Neural cell (in vitro differentiated cells): Measurements from ENCODE around the gene MYNN.

Source experiments
- EZH2 ChIP-seq: fragments of 200-600, 300-800 bp; shearing (Covaris generic), sonication (generic); IDR thresholded peaks from 2 replicates; pipeline ENCODE4 v1.6.1; 2014; ENCODE audit warnings: antibody characterized with exemption, low read length, borderline replicate concordance, mild to moderate bottlenecking; ENCODE audit not compliant: insufficient read depth, poor library complexity, severe bottlenecking
- MXI1 ChIP-seq: fragments of 450-650 bp; conservative IDR thresholded peaks from 2 replicates; pipeline ENCODE4 v1.6.1; 2014; ENCODE audit warnings: antibody characterized with exemption, mild to moderate bottlenecking; ENCODE audit not compliant: poor library complexity, severe bottlenecking
- POLR2AphosphoS5 ChIP-seq: IDR thresholded peaks from 2 replicates; pipeline ENCODE4 v1.6.1; 2012
- TF ChIP-seq, protein P1 (sequence below): fragments of 450-650 bp; IDR thresholded peaks from 2 replicates; pipeline ENCODE4 v1.5.1; 2014; ENCODE audit warnings: antibody characterized with exemption, mild to moderate bottlenecking, moderate library complexity; ENCODE audit not compliant: poor library complexity, severe bottlenecking

GRCh38 chr3:169748670-169749069 is 24.5 kb upstream of the MYNN start:
- TF ChIP-seq POLR2AphosphoS5 (no peak), MXI1 (no peak), EZH2 (no peak)
- TF ChIP-seq, protein P1, sequence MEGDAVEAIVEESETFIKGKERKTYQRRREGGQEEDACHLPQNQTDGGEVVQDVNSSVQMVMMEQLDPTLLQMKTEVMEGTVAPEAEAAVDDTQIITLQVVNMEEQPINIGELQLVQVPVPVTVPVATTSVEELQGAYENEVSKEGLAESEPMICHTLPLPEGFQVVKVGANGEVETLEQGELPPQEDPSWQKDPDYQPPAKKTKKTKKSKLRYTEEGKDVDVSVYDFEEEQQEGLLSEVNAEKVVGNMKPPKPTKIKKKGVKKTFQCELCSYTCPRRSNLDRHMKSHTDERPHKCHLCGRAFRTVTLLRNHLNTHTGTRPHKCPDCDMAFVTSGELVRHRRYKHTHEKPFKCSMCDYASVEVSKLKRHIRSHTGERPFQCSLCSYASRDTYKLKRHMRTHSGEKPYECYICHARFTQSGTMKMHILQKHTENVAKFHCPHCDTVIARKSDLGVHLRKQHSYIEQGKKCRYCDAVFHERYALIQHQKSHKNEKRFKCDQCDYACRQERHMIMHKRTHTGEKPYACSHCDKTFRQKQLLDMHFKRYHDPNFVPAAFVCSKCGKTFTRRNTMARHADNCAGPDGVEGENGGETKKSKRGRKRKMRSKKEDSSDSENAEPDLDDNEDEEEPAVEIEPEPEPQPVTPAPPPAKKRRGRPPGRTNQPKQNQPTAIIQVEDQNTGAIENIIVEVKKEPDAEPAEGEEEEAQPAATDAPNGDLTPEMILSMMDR = no peak
